ENCODE results near the gene SPOCK2. TPM values are rescaled to one million over a fixed set of nuclear protein-coding genes. Genes with fewer than 3 reads are reported as not detected.

Gene SPOCK2
- total RNA-seq, 2 experiments from 2014 or later, result 0.76 to 7.5 TPM

DNA sequence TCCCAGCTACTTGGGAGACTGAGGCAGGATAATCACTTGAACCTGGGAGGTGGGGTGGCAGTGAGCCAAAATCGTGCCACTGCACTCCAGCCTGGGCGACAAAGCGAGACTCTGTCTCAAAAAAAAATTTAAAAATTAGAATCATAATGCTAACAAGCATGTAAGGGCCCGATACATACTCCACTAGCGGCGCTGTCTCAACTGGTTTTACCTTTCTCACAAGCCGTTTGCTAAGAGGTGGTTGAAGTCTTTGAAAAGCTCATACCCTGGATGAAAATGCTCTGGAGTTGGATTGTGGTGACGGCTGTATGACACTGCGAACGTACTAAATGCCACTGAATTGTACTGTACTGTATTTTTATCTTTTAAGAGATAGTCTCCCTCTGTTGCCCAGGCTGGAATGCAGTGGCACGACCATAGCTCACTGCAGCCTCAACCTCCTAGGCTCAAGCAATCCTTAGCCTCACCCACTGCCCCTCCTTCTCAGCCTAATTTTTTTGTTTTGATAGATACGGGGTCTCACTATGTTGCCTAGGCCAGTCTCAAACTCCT is 29.9 kb downstream of the SPOCK2 start:
- CTCF ChIA-PET (ENCODE audit: unreplicated experiment), result no interaction called here
- H3K4me1 ChIP-seq (ENCODE audit: insufficient read depth, low read length, poor library complexity, severe bottlenecking), result no peaks in the 10 kb centered on the region
- intact Hi-C loops (cut with micrococcal nuclease; ENCODE audit: unreplicated experiment), result no loop called here
- POLR2A ChIA-PET, result no interaction called here
- H3K9me2 ChIP-seq (ENCODE audit: insufficient read depth, low read length), result no peaks in the 10 kb centered on the region
- H2AFZ ChIP-seq (ENCODE audit: low read length), result no peak overlapping the region
- H3K79me2 ChIP-seq (ENCODE audit: insufficient read depth, low read depth, low read length), result no peaks in the 10 kb centered on the region
- no peak overlapping the region for H3K4me2 ChIP-seq (ENCODE audit: low read length)
- TF ChIP-seq, protein P1, sequence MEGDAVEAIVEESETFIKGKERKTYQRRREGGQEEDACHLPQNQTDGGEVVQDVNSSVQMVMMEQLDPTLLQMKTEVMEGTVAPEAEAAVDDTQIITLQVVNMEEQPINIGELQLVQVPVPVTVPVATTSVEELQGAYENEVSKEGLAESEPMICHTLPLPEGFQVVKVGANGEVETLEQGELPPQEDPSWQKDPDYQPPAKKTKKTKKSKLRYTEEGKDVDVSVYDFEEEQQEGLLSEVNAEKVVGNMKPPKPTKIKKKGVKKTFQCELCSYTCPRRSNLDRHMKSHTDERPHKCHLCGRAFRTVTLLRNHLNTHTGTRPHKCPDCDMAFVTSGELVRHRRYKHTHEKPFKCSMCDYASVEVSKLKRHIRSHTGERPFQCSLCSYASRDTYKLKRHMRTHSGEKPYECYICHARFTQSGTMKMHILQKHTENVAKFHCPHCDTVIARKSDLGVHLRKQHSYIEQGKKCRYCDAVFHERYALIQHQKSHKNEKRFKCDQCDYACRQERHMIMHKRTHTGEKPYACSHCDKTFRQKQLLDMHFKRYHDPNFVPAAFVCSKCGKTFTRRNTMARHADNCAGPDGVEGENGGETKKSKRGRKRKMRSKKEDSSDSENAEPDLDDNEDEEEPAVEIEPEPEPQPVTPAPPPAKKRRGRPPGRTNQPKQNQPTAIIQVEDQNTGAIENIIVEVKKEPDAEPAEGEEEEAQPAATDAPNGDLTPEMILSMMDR (conservative IDR thresholded peaks at IDR 0.05; ENCODE audit: low read length), result no peak
- no peaks in the 10 kb centered on the region for H3K36me3 ChIP-seq (ENCODE audit: insufficient read depth, low read length)
- no TSS peak for BruUV-seq (replicated peaks)
- H3K9me3 ChIP-seq (ENCODE audit: low read length), result no peaks in the 10 kb centered on the region
- no peaks in the 10 kb centered on the region for H4K20me1 ChIP-seq (ENCODE audit: insufficient read depth, low read length)
- H3K4me3 ChIP-seq (ENCODE audit: low read depth, low read length, poor library complexity, severe bottlenecking), result no peak overlapping the region
- H3K27ac ChIP-seq (ENCODE audit: low read depth, low read length, poor library complexity, severe bottlenecking), result no peak overlapping the region
- DNase-seq (ENCODE audit: low spot score), result no peak

DNA sequence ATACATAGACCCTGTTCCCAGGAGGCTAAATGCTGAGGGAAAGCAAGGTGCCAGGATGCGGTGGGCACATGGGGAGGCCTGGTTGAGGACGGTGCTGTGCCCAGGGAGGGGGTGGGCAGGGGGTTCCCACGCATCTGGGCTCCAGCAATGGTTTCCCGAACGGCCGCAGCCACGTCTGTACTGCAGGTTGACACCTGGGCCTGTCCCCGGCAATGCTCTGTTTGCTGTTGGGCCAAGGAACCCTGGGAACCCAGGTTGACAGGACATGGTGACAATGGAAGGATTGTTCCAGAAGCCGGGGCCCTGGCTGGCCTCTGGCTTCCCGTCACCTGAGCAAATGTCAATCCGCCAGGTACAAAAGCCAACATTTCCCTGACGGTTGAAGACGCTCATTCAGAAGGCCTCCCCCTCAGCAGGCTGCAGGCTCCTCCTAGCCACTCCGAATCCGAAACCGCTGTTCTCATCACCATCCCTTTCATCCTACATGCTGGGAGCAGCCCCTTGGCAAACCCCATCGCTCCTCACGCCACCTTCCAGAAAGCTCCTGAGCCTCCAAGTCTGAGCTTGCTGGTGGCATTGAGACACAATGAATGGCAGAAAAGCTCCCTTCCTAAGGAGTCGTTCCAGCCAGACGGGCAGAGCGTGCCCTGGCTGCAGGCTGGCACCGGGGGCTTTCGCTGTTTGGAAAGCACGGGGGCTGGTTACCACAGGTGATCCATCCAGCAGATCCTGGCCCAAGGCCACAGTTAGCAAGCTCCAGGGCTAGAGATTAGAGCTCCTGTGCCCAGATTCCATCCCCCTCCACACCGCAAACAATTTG is 31.2 kb downstream of the SPOCK2 start:
- intact Hi-C loops (cut with micrococcal nuclease; ENCODE audit: unreplicated experiment), result no loop called here
- no peak overlapping the region for H3K4me3 ChIP-seq (ENCODE audit: low read depth, low read length, poor library complexity, severe bottlenecking)
- no peak for TF ChIP-seq EZH2phosphoT487 (IDR thresholded peaks at IDR 0.05; ENCODE audit: borderline replicate concordance, low read depth, low read length)
- TF ChIP-seq, protein P1 (conservative IDR thresholded peaks at IDR 0.05; ENCODE audit: low read length), result no peak
- no TSS peak for BruUV-seq (replicated peaks)
- no peaks in the 10 kb centered on the region for H3K79me2 ChIP-seq (ENCODE audit: insufficient read depth, low read depth, low read length)
- ChIA-PET POLR2A (interaction anchor here (0.7 kb wide), 1 partner anchor 315 kb away, joined by 3 read pairs; no protein-coding TSS in a partner anchor), CTCF (ENCODE audit: unreplicated experiment) (no interaction called here)
- H3K27ac ChIP-seq (ENCODE audit: low read depth, low read length, poor library complexity, severe bottlenecking), result no peak overlapping the region
- H3K36me3 ChIP-seq (ENCODE audit: insufficient read depth, low read length), result no peaks in the 10 kb centered on the region
- H3K4me2 ChIP-seq (ENCODE audit: low read length), result no peak overlapping the region
- H4K20me1 ChIP-seq (ENCODE audit: insufficient read depth, low read length), result no peaks in the 10 kb centered on the region
- no peak for DNase-seq (ENCODE audit: low spot score)
- no peaks in the 10 kb centered on the region for H3K9me2 ChIP-seq (ENCODE audit: insufficient read depth, low read length)
- no peak overlapping the region for H2AFZ ChIP-seq (ENCODE audit: low read length)
- H3K4me1 ChIP-seq (ENCODE audit: insufficient read depth, low read length, poor library complexity, severe bottlenecking), result no peaks in the 10 kb centered on the region
- H3K9me3 ChIP-seq (ENCODE audit: low read length), result no peaks in the 10 kb centered on the region

DNA sequence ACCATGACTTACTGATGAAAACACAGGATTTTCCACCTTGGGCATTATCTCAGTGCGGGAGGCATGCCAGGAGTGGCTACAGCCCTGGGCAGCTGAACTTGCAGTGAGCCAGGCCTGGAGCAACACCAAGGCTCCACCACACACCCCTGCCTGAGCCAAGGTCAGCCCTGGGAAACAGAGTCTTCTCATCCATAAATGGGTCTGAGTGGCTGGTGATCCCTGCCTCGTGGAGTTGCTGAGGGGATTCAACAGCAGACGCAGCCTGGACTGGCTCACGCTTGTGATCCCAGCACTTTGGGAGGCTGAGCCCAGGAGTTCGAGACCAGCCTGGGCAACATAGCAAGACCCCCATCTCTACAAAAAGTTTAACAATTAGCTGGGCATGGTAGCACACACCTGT is 32.2 kb downstream of the SPOCK2 start:
- no TSS peak for BruUV-seq (replicated peaks)
- no peak for TF ChIP-seq EZH2phosphoT487 (IDR thresholded peaks at IDR 0.05; ENCODE audit: borderline replicate concordance, low read depth, low read length)
- TF ChIP-seq, protein P1 (conservative IDR thresholded peaks at IDR 0.05; ENCODE audit: low read length), result no peak
- H4K20me1 ChIP-seq (ENCODE audit: insufficient read depth, low read length), result no peaks in the 10 kb centered on the region
- intact Hi-C loops (cut with micrococcal nuclease; ENCODE audit: unreplicated experiment), result no loop called here
- no peak overlapping the region for H3K4me3 ChIP-seq (ENCODE audit: low read depth, low read length, poor library complexity, severe bottlenecking)
- H3K9me2 ChIP-seq (ENCODE audit: insufficient read depth, low read length), result no peaks in the 10 kb centered on the region
- H3K4me1 ChIP-seq (ENCODE audit: insufficient read depth, low read length, poor library complexity, severe bottlenecking), result no peaks in the 10 kb centered on the region
- no peak for DNase-seq (ENCODE audit: low spot score)
- no peaks in the 10 kb centered on the region for H3K36me3 ChIP-seq (ENCODE audit: insufficient read depth, low read length)
- CTCF ChIA-PET (ENCODE audit: unreplicated experiment), result no interaction called here
- no peaks in the 10 kb centered on the region for H3K79me2 ChIP-seq (ENCODE audit: insufficient read depth, low read depth, low read length)
- no peaks in the 10 kb centered on the region for H3K9me3 ChIP-seq (ENCODE audit: low read length)
- no peak overlapping the region for H2AFZ ChIP-seq (ENCODE audit: low read length)
- H3K27ac ChIP-seq (ENCODE audit: low read depth, low read length, poor library complexity, severe bottlenecking), result no peak overlapping the region
- POLR2A ChIA-PET, result no interaction called here
- no peak overlapping the region for H3K4me2 ChIP-seq (ENCODE audit: low read length)

Data from OCI-LY7 (cell line).